Endothelial cell of hepatic sinusoid (primary cell): ENCODE measurements around the gene GPR108.

ENCODE experiments used
- in situ Hi-C: cut with HindIII; loops from 2 replicates; pipeline ENCODE4 v1.10.0; 2017; ENCODE audit warnings: low sequenced_read_pairs

The GPR108 gene

DNA sequence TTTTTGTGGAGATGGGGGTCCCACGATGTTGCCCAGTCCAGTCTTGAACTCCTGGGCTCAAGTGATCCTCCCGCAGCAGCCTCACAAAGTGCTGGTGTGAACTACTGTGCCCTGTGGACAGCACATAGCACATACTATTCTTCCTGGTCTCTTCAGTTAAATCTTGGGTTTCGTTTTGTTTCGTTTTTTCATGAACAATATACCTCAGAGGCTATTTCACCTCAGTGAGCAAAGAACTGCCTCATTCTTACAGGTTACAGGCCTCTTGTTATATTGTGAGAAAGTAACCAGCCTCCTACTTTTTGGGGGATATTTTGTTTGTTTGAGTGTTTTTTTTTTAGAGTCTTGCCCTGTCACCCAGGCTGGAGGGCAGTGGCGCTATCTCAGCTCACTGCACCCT is 15.6 kb downstream of the GPR108 start:
- in situ Hi-C loops: loop anchor here (5.0 kb wide), 1 partner anchor 44 kb away; no protein-coding TSS in a partner anchor

DNA sequence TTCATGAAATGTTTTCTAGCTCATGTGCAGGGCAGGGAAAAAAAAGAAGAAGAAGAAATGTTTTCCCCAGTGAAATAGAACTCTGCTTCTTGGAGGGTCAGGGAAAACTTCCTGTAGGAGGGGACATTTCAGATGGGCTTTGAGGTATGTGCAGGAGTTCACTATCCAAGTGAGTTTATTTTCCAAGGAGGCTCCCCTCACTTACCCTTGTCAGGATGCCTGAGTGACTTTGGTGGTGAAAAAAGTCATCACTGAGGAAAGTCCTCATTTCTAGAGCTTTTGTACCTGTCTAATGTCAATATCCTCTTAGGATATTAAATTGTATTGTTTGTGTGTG is 16.3 kb downstream of the GPR108 start:
- in situ Hi-C loops: loop anchor here (5.0 kb wide), 1 partner anchor 44 kb away; no protein-coding TSS in a partner anchor

DNA sequence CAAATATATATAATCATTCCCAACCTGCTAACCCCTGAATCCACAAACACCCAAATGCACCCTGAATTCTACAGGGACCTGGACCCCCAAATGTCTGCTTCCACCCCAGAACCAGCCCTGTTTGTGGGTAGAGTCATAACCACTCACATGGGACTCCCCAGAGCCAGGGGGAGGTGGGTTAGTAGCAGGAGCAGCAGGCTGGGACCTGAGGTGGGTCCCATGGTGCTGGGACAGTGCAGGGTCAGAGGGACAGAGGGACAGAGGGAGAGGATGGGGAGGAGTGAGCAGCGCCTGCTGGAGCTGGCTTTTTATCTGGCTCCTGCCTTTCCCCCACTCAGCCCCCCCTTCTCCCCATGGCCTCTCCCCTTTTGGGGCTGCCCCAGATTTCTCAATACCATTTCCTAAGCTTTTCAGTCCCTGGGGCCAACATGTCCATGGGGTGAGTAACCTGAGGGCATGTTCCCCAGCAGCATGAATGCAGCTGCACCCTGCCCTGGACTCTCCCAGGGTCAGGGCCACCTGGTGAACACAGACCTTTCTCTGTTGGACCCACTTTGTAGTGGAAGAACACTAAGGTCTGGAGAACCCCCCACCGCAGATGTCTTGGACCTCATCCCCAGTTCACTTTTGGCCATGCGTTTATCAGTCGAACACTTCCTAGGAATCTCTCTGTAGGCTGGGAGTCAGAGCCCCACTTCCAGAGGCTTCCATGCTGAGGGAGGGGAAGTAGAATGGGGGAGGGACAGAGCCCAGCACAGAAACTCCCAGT is 16.8 kb downstream of the GPR108 start, which contains the start of gene C3:
C3 (minus strand) TSS at position 282 of the 769 bp plus-strand sequence; CDS start at position 221, 61 bp downstream.
- in situ Hi-C loops: loop anchor here (5.0 kb wide), 1 partner anchor 43 kb away; no protein-coding TSS in a partner anchor

DNA sequence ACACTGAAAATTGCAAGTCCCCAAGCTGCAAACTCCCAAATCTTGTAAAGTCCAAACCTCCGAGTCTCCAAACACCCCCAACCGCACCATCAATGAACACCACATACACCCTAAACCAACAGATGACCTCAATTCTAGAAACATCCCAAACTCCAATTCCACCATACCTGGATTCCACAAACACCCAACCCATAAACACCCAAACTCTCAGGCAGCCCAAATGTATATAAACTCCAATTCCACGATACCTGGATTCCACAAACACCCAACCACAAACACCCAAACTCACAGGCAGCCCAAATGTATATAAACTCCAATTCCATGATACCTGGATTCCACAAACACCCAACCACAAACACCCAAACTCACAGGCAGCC is 17.4 kb downstream of the GPR108 start:
- in situ Hi-C loops: loop anchor here (5.0 kb wide), 1 partner anchor 43 kb away; no protein-coding TSS in a partner anchor

DNA sequence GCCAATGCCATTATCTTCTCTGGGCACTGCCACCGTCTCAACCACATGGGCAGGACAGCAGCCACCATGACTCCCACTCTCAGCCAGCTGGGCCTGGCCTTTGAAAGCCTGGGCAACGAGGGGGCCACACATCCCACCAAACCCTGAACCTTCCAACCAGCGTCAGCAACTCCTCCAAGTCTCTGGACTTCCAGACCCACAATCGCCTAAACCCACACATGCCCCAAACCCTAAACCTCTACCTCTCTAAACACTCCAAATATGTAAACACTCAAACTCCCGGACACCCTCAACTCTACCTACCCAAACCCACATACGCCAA is 17.9 kb downstream of the GPR108 start:
- in situ Hi-C loops: no loop called here

DNA sequence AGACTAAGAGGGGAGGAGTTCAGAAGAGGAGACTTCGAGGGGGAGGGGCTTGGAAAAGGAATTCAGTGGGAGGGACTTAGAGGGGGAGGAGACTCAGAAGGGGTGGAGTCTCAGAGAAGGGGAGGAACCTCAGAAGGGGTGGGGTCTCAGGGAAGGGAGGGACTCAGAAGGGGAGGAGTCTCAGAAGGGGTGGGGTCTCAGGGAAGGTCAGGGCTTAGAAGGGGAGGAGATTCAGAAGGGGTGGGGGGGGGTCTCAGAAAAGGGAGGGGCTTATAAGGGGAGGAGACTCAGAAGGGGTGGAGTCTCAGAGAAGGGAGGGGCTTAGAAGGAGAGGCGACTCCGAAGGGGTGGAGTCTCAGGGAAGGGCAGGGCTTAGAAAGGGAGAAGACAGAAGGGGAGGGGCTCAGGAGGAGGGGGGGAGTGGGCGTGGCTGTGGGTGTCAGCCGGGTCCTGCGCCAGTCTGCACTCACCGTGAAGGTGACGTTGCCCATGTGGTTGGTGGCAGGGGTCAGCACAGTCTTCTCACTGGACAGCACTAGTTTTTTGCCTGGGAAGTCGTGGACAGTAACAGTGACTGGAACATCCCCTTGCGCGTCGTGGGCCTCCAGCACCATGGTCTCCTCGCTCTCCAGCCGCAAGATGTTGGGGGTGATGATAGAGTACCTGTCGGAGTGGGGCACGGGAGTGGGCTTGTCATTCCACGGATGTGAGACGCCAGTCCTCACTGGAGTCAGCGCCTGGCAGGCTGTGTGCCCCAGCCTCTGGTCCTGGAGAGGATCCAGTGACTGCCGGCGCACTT is 18.4 kb downstream of the GPR108 start:
- in situ Hi-C loops: no loop called here

DNA sequence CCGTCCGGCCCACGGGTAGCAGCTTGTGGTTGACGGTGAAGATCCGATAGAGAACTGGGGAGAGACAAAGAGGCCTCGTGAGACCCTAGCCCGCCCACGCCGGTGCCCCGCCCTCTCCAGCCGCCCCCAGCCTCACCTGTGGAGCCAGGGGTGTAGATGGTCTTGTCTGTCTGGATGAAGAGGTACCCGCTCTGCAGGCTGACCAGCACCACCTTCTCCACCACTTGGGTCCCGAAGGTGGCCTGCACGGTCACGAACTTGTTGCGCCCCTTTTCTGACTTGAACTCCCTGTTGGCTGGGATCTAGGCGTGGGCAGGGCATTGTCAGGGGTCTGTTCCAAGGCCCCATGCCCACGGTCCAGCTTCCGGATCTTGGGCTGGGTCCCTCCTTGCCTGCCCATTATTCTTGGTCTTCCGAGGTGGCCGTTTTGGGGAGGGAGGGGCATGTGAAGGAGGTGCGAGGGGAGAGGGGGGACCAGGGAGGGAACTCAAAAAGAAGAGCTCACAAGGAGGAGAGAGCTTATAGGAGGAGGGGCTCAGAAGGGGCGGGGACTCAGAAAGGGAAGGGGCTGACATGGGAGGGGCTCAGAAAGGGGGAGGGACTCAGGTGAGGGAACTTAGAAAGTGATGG is 19.2 kb downstream of the GPR108 start:
- in situ Hi-C loops: no loop called here

DNA sequence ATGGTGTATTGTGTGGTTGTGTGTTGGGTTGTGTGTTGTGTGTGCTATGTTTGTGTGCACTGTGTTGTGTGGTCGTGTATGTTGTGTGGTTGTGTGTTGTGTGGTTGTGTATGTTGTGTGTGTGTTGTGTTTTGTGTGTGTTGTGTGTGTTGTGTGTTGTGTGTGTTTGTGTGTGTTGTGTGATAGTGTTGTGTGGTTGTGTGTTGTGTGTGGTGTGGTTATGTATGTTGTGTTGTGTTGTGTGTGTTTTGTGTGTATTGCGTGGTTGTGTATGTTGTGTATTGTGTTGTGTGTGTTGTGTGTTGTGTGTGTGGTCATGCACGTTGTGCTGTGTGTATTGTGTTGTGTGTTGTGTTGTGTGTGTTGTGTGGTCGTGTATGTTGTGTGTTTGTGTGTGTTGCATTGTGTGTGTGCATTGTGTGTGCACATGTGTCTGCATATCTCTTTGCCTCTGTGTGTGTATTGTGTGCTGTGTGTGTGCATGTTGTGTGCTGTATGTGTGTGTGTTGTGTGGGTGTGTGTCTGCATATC is 19.9 kb downstream of the GPR108 start:
- in situ Hi-C loops: no loop called here

DNA sequence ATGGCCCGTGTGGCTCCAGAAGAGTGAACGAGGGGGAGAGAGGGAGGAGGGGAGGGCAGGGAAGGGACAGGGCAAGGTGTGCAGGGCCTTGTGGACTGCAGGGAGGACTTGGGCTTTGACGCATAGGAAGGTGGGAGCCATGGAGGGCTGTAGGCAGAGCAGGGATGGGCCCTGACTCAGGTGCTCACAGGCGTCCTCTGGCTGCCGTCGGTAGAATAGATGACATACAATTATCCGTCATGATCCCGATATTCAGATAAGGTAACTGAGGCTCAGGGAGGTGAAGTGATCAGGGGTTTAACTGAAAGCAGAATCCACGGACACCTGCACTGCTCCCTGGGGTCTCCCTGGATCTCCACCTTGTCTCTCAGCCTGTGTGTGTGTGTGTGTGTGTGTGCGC is 20.3 kb downstream of the GPR108 start:
- in situ Hi-C loops: no loop called here

DNA sequence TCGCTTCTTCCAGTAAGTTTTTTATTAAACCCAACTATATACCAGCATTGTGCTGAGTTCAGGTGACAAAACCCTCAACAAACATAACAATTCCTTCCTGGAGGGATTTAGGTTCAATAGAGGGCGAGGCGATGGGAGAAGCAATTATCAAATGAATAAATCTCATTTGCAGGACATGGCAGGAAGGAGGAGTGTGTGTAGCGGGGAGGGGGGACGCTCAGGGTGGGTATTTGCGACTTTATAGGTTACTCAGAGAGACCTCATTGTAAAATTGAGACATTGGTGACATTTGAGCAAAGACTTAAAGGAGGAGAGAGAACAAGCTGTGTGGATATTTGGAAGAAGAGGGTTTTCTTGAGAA is 20.8 kb downstream of the GPR108 start:
- in situ Hi-C loops: no loop called here

DNA sequence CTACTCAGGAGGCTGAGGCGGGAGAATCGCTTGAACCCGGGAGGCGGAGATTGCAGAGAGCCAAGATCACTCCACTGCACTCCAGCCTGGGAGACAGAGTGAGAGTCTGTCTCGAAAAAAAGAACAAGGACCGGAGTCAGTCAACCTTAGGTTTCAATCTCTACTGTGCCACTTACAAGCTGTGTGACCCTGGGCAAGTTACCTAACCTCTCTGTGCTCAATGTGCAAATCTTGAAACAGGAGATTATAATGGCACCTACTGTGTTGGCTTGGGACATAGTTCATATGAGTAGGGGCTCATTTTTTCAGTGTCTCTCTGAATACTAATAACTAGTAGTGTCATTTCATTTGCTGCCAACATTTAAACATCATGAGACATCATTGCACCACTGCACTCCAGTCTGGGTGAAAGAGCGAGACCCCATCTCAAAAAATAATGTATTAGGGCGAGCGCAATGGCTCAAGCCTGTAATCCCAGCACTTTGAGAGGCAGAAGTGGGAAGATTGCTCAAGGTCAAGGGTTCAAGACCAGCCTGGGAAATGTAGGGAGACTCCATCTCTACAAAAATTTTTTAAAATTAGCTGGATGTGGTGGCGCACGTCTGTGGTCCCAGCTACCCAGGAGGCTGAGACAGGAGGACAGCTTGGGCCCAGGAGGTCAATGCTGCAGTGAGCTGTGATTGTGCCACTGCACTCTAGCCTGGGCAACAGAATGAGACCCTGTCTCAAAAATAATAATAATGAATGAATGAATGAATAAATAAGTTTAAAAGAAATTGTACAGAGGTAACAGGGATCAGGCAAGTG is 22.4 kb downstream of the GPR108 start:
- in situ Hi-C loops: no loop called here

DNA sequence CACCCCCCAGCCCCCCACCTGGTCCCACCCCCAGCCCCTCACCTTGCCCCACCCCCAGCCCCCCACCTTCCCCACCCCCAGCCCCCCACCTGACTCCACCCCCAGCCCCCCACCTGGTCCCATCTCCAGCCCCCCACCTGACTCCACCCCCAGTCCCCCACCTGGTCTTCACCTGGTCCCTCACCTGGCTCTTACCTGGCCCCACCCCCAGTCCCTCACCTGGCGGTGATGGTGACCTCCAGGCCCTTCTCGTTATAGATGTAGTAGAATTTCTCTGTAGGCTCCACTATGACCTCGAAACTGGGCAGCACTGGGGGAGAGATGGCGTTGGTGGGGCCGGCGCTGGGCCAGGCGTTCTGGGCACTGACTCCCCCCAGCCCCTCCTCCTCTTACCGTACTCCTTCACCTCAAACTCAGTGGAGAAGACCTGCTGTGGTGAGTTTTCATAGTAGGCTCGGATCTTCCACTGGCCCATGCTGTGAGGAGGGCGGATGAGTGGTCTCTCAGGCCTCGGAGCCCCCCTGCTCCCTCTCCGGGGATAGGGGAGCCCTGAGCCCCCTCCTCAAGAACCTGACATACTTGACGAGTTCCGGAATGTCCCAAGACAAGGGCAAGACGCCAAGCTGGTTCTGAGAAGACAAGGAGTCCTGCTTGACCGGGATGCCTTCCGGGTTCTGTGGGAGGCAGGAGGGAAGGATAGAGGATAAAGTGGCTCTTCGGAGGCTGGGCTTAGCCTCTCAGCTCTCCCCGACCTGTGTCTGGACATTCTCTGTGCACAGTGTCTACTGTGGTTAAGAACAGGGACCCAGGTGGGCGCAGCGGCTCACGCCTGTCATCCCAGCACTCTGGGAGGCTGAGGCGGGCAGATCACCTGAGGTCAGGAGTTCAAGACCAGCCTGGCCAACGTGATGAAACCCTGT is 23.3 kb downstream of the GPR108 start:
- in situ Hi-C loops: no loop called here

DNA sequence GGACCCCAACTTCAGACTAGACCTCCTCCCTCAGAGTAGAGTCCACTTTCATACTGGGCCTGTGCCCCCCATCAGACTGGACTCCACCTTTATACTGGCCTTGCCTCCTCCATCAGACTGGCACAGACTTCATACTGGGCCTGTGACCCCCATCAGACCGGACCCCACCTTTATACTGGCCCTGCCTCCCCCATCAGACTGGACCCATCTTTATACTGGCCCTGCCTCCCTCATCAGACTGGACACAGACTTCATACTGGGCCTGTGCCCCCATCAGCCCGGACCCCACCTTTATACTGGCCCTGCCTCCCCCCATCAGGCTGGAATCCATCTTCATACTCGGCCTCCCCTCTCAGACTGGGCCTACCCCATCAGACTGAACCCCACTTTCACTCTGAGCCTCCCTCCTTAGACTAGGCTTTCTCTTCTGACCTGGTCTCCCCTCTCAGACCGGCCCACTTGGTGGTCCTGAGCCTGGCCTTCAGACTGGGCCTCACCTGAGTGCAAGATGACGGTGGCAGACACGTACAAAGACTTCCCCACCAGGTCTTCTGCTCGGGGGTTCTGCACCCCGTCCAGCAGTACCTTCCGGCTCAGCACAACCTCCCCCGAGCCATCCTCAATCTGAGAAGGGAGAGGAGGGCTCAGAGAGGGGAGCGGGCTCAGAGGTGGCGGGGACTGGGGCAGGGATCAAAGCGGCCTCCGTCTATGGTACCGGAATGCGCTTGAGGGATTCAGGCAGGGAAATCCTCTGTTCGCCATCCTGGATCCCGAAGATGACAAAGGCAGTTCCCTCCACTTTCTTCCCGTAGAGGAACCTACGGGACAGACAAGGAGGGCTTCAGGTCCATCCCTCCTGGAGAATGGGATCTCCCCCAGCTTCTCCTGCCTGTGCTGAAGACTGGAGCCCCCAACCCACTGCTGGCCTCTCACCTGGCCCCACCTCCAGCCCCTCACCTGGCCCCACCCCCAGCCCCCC is 24.4 kb downstream of the GPR108 start:
- in situ Hi-C loops: no loop called here

DNA sequence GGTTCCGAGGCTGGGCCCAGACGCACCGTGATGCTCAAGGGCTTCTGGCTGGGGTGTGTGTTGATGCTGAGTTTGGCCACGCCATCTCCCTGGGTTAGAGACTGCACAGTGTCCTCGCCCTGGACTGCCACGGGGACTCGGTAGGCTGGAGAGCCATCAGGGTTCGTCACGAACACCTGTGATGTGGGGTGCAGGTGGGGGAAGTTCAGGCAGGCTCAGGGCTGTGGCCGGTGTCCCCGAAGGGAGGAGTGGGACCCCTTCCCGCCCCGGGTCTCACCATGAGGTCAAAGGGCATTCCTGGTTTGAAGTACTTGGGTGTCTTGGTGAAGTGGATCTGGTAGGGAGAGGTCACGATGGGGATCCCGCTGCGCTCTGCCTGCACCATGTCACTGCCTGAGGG is 25.1 kb downstream of the GPR108 start:
- in situ Hi-C loops: no loop called here

DNA sequence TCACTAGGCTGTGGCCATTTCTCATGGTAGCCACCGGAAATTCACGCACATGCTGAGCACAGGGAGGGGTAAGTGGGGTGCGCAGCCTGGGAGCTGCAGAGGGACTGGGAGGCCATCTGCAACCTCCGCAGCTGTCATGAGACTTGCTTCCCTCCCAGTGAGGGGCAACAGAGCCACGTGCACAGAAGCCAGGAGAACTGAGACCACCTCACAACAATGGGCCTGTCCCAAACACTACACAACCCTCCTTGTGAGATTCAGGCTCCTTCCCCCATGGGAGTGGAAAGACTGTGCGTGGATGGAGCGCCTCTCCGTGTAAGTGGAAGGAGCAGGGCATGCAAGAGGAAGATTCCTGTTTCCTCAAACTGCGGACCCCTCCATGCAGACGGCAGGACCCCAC is 25.8 kb downstream of the GPR108 start:
- in situ Hi-C loops: no loop called here

DNA sequence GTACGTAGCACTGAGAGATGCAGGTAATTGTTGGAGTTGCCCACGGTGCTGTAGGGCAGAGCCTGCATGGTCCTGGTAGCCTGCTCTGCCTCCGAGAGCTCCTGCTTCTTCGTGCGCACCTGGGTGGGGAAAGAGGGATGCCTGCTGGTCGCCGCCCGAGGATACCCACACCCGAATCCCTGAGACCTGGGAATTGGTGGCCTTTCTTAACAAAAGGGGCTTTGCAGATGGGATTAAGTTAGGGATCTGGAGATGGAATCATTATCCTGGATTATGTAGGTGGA is 26.4 kb downstream of the GPR108 start:
- in situ Hi-C loops: no loop called here

DNA sequence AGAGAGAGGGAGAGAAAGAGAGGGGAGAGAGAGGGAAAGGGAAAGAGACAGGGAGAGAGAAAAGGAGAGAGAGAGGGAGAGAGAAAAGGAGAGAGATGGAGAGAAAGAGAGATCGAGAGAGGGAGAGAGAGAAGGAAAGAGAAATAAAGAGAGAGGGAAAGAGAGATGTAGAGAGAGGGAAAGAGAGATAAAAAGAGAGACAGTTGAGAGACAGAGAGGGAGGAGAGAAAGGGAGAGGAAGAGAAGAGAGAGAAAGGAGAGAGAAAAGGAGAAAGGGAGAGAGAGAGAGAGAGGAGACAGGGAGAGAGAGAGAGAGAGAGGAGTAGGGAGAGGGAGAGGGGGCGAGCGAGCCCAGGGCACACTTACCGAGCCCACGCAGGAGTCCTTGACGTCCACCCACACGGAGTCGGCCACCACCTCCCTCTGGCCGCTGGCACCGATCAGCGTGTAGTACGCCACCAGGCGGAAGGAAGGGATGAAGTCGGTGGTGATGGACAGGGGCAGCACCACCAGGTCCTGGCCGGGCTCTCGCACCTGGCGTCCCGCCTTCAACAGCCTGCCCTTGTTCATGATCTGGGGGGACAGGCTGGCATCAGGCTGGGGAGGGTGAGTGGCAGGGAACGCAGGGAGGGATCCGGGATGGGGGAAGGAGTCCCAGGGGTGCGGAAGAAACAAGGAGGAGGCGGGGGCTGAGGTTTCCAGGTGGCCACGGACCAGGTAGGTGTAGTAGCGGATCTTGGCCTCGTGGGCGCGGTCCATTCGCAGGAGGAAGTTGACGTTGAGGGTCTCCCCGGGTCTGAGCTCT is 26.9 kb downstream of the GPR108 start:
- in situ Hi-C loops: no loop called here

DNA sequence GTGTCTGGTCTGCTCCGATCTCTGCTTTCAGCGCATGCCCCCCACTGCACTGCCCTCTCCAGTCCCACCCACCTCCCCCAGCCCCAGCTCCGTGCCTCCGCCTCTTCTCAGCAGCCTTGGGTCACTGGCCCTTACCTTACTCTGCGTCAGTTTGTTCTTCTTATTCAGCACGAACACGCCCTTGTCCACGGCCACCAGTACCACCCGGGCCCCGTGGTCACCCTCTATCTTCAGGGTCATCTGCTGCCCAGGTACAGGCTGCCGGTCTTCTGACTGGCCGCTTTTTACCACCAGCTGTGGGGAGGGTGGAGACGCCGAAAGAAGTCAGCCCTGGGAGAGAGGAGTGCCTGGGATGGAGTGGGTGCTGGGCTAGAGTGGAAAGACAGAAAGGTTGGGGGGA is 27.8 kb downstream of the GPR108 start:
- in situ Hi-C loops: no loop called here
